Hepatocyte (in vitro differentiated cells): ENCODE results near the gene REEP6.

Experiments used
- CTCF ChIP-seq: fragments of 200-600 bp; sonication (generic); IDR thresholded peaks from 2 replicates; pipeline ENCODE4 v1.5.1; 2016; ENCODE audit warnings: antibody characterized with exemption, mild to moderate bottlenecking; ENCODE audit not compliant: poor library complexity
- EZH2 ChIP-seq: fragments of 200-600 bp; sonication (generic); IDR thresholded peaks from 2 replicates; pipeline ENCODE4 v1.6.1; 2016; ENCODE audit warnings: antibody characterized with exemption, mild to moderate bottlenecking, borderline replicate concordance

GRCh38 chr19:1524287-1524971 lies 33.4 kb downstream of the REEP6 start:
- TF ChIP-seq CTCF (no peak), EZH2 (no peak)
